HUES64 (cell line): ENCODE results near the gene GP5.

Source experiments
- H3K27ac ChIP-seq: 2 replicates; pipeline ENCODE4 v1.7.0; 2013; ENCODE audit warnings: low read depth, low read length, inconsistent platforms
- H3K27me3 ChIP-seq: 2 replicates; pipeline ENCODE4 v1.6.1; 2013; ENCODE audit warnings: mild to moderate bottlenecking, low read length; ENCODE audit not compliant: insufficient read depth
- H3K36me3 ChIP-seq: 2 replicates; pipeline ENCODE4 v1.6.1; 2013; ENCODE audit warnings: mild to moderate bottlenecking, low read length; ENCODE audit not compliant: insufficient read depth
- H3K4me1 ChIP-seq: 2 replicates; pipeline ENCODE4 v1.6.1; 2013; ENCODE audit warnings: mild to moderate bottlenecking, low read length, moderate library complexity; ENCODE audit not compliant: insufficient read depth
- H3K4me3 ChIP-seq: 2 replicates; pipeline ENCODE4 v1.5.1; 2013; ENCODE audit warnings: mild to moderate bottlenecking, low read length, moderate library complexity
- H3K9ac ChIP-seq: 2 replicates; pipeline ENCODE4 v1.6.1; 2013; ENCODE audit warnings: mild to moderate bottlenecking, low read depth, low read length
- H3K9me3 ChIP-seq: 2 replicates; pipeline ENCODE4 v1.6.1; 2013; ENCODE audit warnings: low read depth, low read length; ENCODE audit not compliant: insufficient read depth
- WGBS: fragments of 150-250, 120-280 bp; methylation state at CpG from one replicate; pipeline ENCODE4 v1.1.7; 2013; ENCODE audit warnings: missing lambda C conversion rate; 5-methylcytosine and 5-hydroxymethylcytosine counted together

Gene GP5

GRCh38 chr3:194424373-194424772, 25.3 kb upstream of the GP5 start:
- Histone ChIP-seq H3K27me3 (no peaks in the 10 kb centered on the region), H3K4me3 (no peak overlapping the region), H3K4me1 (no peaks in the 10 kb centered on the region), H3K9me3 (no peaks in the 10 kb centered on the region), H3K36me3 (peaks cover 91% of the 10 kb centered on the region), H3K9ac (no peak overlapping the region), H3K27ac (no peak overlapping the region)
- 100% methylated on average over 1 of the region's 1 CpG for WGBS

GRCh38 chr3:194423317-194423716, 24.3 kb upstream of the GP5 start:
- peaks cover 91% of the 10 kb centered on the region for H3K36me3 ChIP-seq
- H3K4me1 ChIP-seq: no peaks in the 10 kb centered on the region
- no peak overlapping the region for H3K4me3 ChIP-seq
- H3K27me3 ChIP-seq: no peaks in the 10 kb centered on the region
- 95% methylated on average over 1 of the region's 3 CpGs for WGBS
- no peak overlapping the region for H3K9ac ChIP-seq
- H3K27ac ChIP-seq: no peak overlapping the region
- no peaks in the 10 kb centered on the region for H3K9me3 ChIP-seq

- H3K4me1 ChIP-seq: no peaks in the 10 kb centered on the region
- H3K9ac ChIP-seq: no peak overlapping the region
- H3K27me3 ChIP-seq: no peaks in the 10 kb centered on the region
- no peak overlapping the region for H3K4me3 ChIP-seq
- peaks cover 82% of the 10 kb centered on the region for H3K36me3 ChIP-seq
- no peak overlapping the region for H3K27ac ChIP-seq
- no peaks in the 10 kb centered on the region for H3K9me3 ChIP-seq
These were observed 23.1 kb upstream of the GP5 start for GRCh38 chr3:194422188-194422587.

GRCh38 chr3:194418671-194419070, 19.6 kb upstream of the GP5 start:
- no peaks in the 10 kb centered on the region for H3K27me3 ChIP-seq
- peaks cover 54% of the 10 kb centered on the region for H3K36me3 ChIP-seq
- H3K9me3 ChIP-seq: no peaks in the 10 kb centered on the region
- no peak overlapping the region for H3K4me3 ChIP-seq
- no peak overlapping the region for H3K9ac ChIP-seq
- WGBS: 94% methylated on average over 2 of the region's 2 CpGs
- no peak overlapping the region for H3K27ac ChIP-seq
- H3K4me1 ChIP-seq: no peaks in the 10 kb centered on the region

- Histone ChIP-seq H3K9me3 (no peaks in the 10 kb centered on the region), H3K36me3 (peaks cover 41% of the 10 kb centered on the region), H3K4me3 (no peak overlapping the region), H3K4me1 (no peaks in the 10 kb centered on the region), H3K9ac (no peak overlapping the region), H3K27me3 (no peaks in the 10 kb centered on the region), H3K27ac (no peak overlapping the region)
- 84% methylated on average over 7 of the region's 7 CpGs for WGBS
These were observed 8.4 kb upstream of the GP5 start for GRCh38 chr3:194407423-194407822.

- H3K4me3 ChIP-seq: no peak overlapping the region
- no peak overlapping the region for H3K27ac ChIP-seq
- no peaks in the 10 kb centered on the region for H3K9me3 ChIP-seq
- H3K27me3 ChIP-seq: no peaks in the 10 kb centered on the region
- 90% methylated on average over 2 of the region's 2 CpGs for WGBS
- no peak overlapping the region for H3K9ac ChIP-seq
- H3K36me3 ChIP-seq: peaks cover 27% of the 10 kb centered on the region
- H3K4me1 ChIP-seq: no peaks in the 10 kb centered on the region
These were observed 6.7 kb upstream of the GP5 start for GRCh38 chr3:194405766-194406165.

GRCh38 chr3:194404365-194405140, 5.5 kb upstream of the GP5 start:
- H3K27me3 ChIP-seq: peaks cover 2% of the 10 kb centered on the region
- peaks cover 27% of the 10 kb centered on the region for H3K36me3 ChIP-seq
- H3K9me3 ChIP-seq: no peaks in the 10 kb centered on the region
- H3K9ac ChIP-seq: no peak overlapping the region
- H3K4me3 ChIP-seq: no peak overlapping the region
- no peak overlapping the region for H3K27ac ChIP-seq
- 73% methylated on average over 10 of the region's 10 CpGs for WGBS
- no peaks in the 10 kb centered on the region for H3K4me1 ChIP-seq

GRCh38 chr3:194401868-194402329, 2.8 kb upstream of the GP5 start:
- Histone ChIP-seq H3K4me1 (0 out of 2 replicates have a peak, but pooled peaks cover 4% of the 10 kb centered on the region), H3K36me3 (peaks cover 16% of the 10 kb centered on the region), H3K4me3 (no peak overlapping the region), H3K27me3 (peaks cover 29% of the 10 kb centered on the region), H3K27ac (no peak overlapping the region), H3K9ac (no peak overlapping the region), H3K9me3 (no peaks in the 10 kb centered on the region)
- WGBS: 82% methylated on average over 8 of the region's 8 CpGs

- 87% methylated on average over 9 of the region's 9 CpGs for WGBS
- Histone ChIP-seq H3K9me3 (no peaks in the 10 kb centered on the region), H3K9ac (no peak overlapping the region), H3K36me3 (peaks cover 16% of the 10 kb centered on the region), H3K4me3 (no peak overlapping the region), H3K4me1 (0 out of 2 replicates have a peak, but pooled peaks cover 4% of the 10 kb centered on the region), H3K27me3 (peaks cover 34% of the 10 kb centered on the region), H3K27ac (no peak overlapping the region)
These were observed 2.3 kb upstream of the GP5 start for GRCh38 chr3:194401346-194401745.

GRCh38 chr3:194399874-194400411, 877 bp upstream of the GP5 start:
- Histone ChIP-seq H3K36me3 (peaks cover 6% of the 10 kb centered on the region), H3K4me1 (0 out of 2 replicates have a peak, but pooled peaks cover 4% of the 10 kb centered on the region), H3K9ac (no peak overlapping the region), H3K9me3 (no peaks in the 10 kb centered on the region), H3K4me3 (no peak overlapping the region), H3K27ac (no peak overlapping the region), H3K27me3 (peaks cover 47% of the 10 kb centered on the region)
- WGBS: 94% methylated on average over 15 of the region's 15 CpGs

- H3K9ac ChIP-seq: 0 out of 2 replicates have a peak overlapping the region, but pooled peaks have one; percentile 17
- H3K4me1 ChIP-seq: 0 out of 2 replicates have a peak, but pooled peaks cover 4% of the 10 kb centered on the region
- peaks cover 48% of the 10 kb centered on the region for H3K27me3 ChIP-seq
- no peaks in the 10 kb centered on the region for H3K9me3 ChIP-seq
- peak overlapping the region; percentile 48 for H3K4me3 ChIP-seq
- 4% methylated on average over 38 of the region's 38 CpGs for WGBS
- H3K36me3 ChIP-seq: no peaks in the 10 kb centered on the region
- no peak overlapping the region for H3K27ac ChIP-seq
These were observed 1.2 kb downstream of the GP5 start for GRCh38 chr3:194397757-194398312.
